ENCODE results near the gene RAB37.

RAB37 gene

DNA sequence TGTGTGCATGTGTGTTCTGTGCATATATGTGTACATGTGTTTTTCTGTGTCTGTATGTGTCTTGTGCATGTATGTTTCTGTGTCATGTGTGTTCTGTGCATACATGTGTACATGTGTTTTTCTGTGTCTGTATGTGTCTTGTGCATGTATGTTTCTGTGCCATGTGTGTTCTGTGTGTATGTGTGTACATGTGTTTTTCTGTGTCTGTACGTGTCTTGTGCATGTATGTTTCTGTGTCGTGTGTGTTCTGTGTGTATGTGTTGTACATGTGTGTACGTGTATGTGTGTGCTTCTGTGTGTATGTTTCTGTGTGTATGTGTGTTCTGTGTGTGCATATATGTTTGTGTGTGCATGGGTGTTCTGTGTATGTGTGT is 8.4 kb upstream of the RAB37 start:
- no peak for DNase-seq

GRCh38 chr17:74729368-74729767 is 7.7 kb upstream of the RAB37 start:
- DNase-seq: no peak

- DNase-seq: no peak
Observed at GRCh38 chr17:74729866-74730265, 7.2 kb upstream of the RAB37 start.

DNA sequence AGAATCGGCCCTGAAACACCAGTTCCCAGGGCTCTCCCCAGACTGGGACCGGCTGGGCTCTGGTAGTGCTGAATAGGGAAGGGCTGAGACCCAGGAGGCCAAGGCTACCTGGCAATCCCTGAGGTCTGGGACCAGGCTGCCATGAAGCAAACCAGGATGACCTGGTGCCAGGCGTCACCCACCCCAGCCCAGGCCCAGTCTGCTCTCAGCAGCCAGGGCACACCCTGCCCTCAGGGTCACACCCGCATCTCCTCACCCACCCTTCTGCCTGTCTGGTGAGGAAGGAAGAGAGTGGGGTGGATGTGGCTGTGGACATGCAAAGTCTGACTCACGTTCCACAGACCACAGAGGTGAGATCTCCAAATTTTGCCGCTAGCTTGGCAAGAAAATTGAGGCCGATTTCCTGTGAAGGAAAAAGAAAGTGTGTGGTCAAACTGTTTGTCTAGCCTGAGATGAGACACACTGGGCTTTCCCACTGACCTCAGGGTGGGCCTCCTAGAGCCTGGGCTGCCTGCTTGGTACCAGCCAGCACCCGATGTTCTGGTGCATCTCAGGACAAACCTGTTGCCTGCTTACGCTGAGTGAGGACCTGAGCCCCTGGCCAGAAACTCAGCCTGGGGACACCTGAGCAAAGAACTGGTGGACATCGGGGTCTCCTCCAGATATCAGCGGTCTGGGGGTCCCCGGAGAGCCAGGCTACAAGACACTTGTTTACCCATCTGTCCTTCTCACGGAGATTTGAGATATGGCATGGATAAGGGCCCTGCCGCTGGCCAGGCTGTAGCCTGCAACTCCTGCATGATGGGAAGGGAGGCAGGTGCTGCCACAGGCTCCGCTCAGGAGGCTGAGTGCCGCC is 6.3 kb upstream of the RAB37 start:
- peak in 3 of 5 donors; percentile 34 to 83 (median 51) for DNase-seq

DNA sequence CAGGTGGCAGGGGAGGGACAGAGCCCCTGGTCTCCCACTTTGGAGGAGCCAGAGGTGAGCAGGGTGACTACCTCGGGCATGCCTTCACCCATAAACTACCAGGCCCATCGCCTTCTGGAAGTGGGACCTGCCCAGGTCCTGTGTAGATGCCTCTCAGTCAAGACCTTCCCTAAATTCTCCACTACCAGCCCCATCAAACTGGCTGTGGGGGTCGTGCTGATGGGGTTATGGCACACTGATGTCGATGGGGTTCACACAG is 5.8 kb upstream of the RAB37 start:
- no peak for DNase-seq

DNA sequence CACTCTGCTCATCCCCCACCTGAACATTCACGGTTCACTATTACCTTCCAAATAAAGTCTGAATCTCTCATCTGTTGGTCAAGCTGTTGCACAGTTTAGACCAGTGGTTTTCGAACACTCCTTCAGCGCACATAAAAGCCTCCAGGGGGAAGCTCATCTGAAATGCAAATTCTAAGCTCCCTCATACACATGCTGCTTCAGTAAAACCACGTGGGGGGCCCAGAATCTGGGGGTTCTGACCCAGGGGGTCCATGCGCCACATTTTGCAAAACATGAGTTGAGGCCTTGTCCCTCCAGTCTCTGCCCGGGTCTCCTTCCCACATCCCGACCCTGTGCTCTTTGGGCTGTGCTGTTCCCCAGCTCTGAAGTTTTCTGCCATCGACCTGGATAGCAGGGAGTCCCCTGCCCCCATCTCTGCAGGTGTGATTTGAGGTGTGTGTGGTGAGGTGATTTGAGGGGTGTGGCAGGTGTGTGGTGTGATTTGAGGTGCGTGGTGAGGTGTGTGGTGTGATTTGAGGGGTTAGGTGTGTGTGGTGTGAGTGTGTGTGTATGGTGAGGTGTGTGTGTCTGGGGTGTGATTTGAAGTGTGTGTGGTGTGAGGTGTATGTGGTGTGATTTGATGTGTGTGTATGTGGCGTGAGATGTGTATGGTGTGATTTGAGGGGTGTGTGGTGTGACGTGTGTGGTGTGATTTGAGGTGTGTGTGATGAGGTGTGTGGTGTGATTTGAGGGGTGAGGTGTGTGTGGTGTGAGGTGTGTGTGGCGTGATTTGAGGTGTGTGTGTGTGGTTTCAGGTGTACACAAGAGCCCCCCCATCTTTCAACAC is 4.8 kb upstream of the RAB37 start:
- DNase-seq: no peak

DNA sequence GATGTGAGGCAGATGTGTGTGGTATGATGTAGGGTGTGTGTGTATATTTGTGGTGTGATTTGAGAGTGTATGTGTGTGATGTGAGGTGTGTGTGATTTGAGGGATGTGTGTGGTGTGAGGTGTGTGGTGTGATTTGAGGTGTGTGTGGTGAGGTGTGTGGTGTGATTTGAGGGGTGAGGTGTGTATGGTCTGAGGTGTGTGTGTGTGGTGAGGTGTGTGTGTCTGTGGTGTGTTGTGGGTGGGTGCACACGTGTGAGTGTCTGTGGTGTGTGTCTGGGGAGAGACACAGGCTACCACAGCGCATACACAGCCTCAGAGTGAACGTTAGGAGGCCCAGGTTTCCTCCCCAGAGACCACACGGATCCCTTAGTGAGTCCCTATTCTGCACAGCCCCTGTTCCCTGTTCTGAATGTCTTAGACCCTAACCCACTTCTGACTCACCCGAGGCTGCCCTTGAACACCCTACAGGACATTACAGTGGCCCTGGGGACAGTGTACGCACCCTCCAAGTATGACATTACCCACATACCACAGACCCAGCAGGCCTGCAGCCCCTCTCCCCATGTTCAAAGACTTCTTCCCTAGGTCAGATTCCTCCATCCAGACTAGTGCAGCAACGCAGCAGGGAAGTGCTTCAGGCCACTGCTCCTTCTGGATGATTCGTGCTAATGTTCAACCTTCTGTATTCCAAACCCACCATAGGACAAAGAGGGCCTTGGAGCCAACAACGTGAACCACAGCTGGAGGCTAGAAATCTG is 3.5 kb upstream of the RAB37 start:
- peak in 1 of 5 donors; percentile 46 for DNase-seq

GRCh38 chr17:74734256-74734655 is 2.8 kb upstream of the RAB37 start:
- DNase-seq: no peak

DNA sequence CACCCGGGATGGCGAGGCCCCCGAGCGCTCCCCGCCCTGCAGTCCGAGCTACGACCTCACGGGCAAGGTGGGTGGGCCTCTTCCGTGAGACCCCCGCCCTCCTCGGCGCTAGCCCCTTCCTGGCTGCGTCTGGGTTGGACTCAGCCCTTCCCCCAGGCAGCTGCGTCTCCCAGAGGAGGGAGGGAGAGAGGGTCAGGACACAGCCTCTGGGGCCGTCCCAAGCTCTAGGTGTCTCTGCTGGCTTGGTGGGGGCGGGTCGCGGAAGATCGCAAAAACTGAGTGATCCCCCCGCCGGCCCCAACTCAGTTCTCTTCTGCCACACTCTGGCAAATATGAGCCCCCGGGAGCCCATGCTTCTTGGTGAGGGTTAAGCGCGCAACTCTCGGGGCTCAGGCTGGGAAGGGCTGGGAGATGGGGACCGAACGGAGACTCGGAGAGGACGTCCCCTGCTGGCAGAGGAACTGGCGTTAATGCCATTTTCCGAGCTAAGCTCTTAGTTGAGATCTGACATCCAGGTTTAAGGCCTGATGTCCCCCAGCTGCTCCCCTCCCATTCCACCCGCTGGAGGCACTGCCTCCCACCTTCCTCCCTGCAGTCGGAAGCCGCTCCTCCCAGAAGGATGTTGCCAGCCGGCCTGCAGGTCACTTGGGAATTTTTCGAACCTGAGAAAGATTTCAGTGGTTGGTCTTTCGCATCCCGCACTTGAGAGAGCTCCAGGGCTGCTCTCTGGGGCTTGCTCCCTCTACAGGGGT is 419 bp downstream of the RAB37 start:
- DNase-seq: peak in 3 of 5 donors; percentile 38 to 64 (median 44)

- peak; percentile 39 to 96 (median 52) for DNase-seq
Observed at GRCh38 chr17:74738051-74738996, 1.3 kb downstream of the RAB37 start.

- DNase-seq: no peak
Observed at GRCh38 chr17:74739227-74739831, 2.3 kb downstream of the RAB37 start.

DNA sequence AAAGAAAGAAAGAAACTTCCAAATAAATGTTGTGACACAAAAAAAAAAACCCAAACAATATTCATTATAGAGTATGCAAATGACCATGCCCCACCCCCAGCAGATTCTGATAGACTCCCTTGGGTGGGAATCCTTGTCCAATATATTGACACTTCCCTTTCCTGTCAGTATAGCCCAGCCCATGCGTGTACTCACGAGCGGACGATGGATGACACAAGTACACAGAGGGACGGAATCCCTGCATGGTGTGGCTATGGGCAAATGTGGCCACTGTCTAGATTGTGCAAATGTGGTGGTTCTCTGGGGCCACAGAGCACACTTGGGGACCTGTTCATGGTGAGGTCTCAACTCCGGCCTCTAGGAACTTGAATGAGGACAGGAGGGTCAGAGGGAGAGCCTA is 3.1 kb downstream of the RAB37 start:
- no peak for DNase-seq

GRCh38 chr17:74740641-74741387 is 3.8 kb downstream of the RAB37 start:
- DNase-seq: no peak

DNA sequence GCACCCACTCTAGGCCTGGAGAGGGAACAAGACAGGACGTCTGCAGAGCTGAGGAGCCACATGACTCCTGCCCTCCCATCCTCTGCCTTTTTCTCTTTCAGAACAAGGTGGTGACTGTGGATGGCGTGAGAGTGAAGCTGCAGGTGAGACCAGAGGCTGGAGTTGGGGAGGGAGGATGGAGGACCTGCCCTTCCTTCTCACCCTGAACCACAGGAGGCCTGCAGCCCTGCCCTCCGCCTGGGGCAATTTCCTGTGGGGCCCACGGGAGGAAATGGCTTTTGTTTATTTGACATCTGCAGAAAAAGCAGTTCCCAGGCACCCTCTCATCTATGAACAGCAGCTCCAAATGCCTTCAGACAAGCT is 5.1 kb downstream of the RAB37 start:
- peak in 1 of 5 donors; percentile 90 for DNase-seq

DNA sequence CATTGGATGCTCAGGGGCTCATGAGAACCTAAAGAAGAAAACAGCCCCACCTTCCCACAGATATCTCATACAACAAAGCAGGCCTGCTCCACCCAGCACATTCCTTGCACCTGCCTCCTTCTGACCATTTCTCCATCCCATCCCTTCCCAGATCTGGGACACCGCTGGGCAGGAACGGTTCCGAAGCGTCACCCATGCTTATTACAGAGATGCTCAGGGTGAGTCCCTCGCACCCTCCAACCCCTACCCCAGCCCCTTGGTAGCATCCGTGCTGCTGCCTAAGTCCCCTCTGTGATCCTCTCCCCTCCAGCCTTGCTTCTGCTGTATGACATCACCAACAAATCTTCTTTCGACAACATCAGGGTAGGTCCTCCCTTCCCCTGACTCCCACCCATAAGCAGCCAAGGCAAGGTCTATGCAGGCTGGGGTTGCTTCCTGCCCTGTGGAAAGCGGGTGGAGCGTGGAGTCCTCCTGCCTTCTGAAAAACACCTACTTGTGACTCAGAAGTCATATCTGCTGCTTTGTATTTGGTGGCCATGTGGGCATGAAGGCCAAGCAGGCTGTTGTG is 6.0 kb downstream of the RAB37 start:
- DNase-seq: no peak

GRCh38 chr17:74743755-74744154 is 6.7 kb downstream of the RAB37 start:
- DNase-seq: no peak

- DNase-seq: no peak
Observed at GRCh38 chr17:74744349-74744713, 7.3 kb downstream of the RAB37 start.

DNA sequence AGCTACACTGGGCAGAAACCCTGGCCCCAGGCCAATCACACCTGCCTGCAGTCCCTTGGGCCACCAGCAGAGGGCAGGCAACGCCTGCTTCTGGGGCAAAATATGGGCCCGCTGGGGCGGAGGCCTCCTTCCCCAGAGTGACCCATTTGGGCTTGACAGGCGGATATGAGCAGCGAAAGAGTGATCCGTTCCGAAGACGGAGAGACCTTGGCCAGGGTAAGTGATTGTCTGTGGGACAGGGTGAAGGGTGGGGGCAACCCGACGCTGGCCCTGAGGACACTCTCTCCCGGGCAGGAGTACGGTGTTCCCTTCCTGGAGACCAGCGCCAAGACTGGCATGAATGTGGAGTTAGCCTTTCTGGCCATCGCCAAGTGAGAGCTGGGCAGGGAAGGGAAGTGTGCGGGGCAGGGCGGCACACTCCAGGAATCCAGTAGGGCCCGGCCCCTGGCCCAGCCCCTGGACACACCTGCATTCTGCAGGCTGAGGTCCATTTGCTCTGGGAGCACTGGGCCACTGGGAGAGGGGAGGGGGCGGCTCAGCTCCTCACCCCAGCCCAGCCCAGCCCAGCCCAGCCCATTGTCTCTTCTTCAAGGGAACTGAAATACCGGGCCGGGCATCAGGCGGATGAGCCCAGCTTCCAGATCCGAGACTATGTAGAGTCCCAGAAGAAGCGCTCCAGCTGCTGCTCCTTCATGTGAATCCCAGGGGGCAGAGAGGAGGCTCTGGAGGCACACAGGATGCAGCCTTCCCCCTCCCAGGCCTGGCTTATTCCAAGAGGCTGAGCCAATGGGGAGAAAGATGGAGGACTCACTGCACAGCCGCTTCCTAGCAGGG is 7.9 kb downstream of the RAB37 start:
- peak; percentile 61 to 80 (median 76) for DNase-seq

DNA sequence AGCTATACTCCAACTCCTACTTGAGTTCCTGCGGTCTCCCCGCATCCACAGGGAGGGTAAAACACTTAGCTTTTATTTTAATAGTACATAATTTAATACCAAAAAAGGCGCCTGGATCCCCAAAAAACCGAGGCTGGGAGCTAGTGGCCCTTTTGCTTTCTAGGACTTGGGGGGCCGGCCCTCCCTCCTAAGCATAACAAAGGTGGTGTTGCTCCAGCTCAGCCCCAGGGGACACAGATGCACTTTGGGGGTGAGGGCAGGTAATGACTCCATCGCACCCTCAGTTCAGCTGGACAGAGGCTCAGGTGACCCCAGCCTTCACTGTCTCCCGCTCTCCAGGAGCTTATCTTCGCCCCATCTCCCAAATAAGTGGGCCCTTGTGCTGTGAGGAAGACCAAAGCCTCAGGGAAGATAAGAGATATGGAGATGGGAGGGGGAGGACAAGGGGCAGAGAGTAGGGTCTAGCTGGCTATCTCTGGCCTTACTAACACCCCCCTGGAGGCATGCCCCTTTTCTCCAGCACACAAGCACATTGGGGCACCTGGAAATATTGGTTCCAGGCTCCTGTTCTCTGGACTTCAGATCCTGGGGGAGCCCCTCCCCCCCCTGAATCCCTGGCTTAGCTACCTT is 8.6 kb downstream of the RAB37 start:
- no peak for DNase-seq

All from T-helper 1 cell (primary cell).